GM23248 (cell line): ENCODE measurements around the gene LLGL2.

Experiments
- EZH2 ChIP-seq: fragments of 200-600 bp; sonication (generic); IDR thresholded peaks from 2 replicates; pipeline ENCODE4 v1.6.1; 2018; ENCODE audit warnings: antibody characterized with exemption, mild to moderate bottlenecking; ENCODE audit not compliant: insufficient read depth, poor library complexity, severe bottlenecking
- EZH2phosphoT487 ChIP-seq: fragments of 200-600 bp; sonication (generic); IDR thresholded peaks from 2 replicates; pipeline ENCODE4 v1.6.1; 2018; ENCODE audit warnings: antibody characterized with exemption, moderate library complexity, mild to moderate bottlenecking, low read depth; ENCODE audit not compliant: insufficient read depth

DNA sequence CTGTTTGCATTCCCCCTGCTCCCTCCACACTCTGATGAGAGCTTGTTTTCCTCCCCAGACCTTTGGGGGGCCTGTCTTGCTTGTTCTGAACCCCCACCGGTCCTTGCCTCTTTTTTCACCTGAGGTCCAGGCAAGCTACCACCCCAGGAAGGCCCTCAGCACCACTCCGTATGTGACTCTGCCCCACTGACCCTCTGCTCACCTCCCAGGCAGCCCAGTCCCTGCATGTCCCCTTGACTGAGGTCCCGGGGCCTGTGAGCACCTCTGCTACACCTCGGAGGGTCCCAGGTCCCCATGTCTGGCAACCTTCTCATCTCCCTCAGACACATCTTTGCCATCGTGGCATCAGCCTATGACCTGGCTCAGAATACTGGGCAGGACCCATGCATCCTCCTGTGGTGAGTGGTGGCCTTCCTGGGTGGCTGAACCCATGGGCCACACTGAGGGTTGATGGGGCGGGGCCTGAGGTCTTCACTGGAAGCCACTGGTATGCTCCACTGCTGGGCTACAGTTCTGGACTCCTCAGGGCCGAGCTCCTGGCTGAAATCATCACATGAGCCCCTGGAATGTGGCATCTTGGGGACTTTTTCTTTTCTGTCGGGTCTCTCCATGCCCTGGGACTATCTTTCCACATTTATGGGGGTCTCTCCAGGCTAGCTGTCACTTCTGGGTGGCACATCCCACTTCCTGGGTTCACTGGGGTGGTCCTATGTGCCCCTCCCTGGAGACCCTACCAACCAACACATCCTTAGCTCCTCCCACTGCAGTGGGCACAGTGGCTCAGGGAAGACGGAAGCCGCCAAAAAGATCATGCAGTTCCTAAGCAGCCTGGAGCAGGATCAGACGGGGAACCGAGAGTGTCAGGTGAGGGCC is 65.6 kb downstream of the LLGL2 start:
- TF ChIP-seq EZH2 (no peak), EZH2phosphoT487 (no peak)
